ENCODE measurements around the gene PDCD5.

- TF ChIP-seq NRF1 (IDR thresholded peaks at IDR 0.05; ENCODE audit: low read depth, low read length) (no peak), YY1 (IDR thresholded peaks at IDR 0.05; ENCODE audit: low read depth) (no peak), EP300 (IDR thresholded peaks at IDR 0.05; ENCODE audit: borderline replicate concordance in 1 of 2, low read depth in 1 of 2, low read length in 1 of 2) (no peak), CHD2 (IDR thresholded peaks at IDR 0.05; ENCODE audit: low read length, partially characterized antibody) (no peak), GABPA (IDR thresholded peaks at IDR 0.05; ENCODE audit: low read depth) (no peak), POLR2AphosphoS5 (IDR thresholded peaks at IDR 0.05; ENCODE audit: low read depth, low read length) (no peak), REST (IDR thresholded peaks at IDR 0.05; ENCODE audit: low read depth, low read length) (no peak), SIN3A (IDR thresholded peaks at IDR 0.05; ENCODE audit: borderline replicate concordance, low read depth, low read length) (no peak), JUND (IDR thresholded peaks at IDR 0.05) (no peak), RAD21 (IDR thresholded peaks at IDR 0.05; ENCODE audit: low read length) (no peak), MXI1 (IDR thresholded peaks at IDR 0.05; ENCODE audit: low read depth, low read length) (no peak), TAF1 (IDR thresholded peaks at IDR 0.05; ENCODE audit: borderline replicate concordance, low read depth, low read length) (no peak)
- TF ChIP-seq, protein P1, sequence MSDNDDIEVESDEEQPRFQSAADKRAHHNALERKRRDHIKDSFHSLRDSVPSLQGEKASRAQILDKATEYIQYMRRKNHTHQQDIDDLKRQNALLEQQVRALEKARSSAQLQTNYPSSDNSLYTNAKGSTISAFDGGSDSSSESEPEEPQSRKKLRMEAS (IDR thresholded peaks at IDR 0.05; ENCODE audit: low read depth) = no peak
- TF ChIP-seq, protein P2, sequence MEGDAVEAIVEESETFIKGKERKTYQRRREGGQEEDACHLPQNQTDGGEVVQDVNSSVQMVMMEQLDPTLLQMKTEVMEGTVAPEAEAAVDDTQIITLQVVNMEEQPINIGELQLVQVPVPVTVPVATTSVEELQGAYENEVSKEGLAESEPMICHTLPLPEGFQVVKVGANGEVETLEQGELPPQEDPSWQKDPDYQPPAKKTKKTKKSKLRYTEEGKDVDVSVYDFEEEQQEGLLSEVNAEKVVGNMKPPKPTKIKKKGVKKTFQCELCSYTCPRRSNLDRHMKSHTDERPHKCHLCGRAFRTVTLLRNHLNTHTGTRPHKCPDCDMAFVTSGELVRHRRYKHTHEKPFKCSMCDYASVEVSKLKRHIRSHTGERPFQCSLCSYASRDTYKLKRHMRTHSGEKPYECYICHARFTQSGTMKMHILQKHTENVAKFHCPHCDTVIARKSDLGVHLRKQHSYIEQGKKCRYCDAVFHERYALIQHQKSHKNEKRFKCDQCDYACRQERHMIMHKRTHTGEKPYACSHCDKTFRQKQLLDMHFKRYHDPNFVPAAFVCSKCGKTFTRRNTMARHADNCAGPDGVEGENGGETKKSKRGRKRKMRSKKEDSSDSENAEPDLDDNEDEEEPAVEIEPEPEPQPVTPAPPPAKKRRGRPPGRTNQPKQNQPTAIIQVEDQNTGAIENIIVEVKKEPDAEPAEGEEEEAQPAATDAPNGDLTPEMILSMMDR (IDR thresholded peaks at IDR 0.05) = no peak
These were observed 30.3 kb upstream of the PDCD5 start for GRCh38 chr19:32550666-32551065.
